ENCODE measurements around the gene PKNOX2.

PKNOX2 gene

DNA sequence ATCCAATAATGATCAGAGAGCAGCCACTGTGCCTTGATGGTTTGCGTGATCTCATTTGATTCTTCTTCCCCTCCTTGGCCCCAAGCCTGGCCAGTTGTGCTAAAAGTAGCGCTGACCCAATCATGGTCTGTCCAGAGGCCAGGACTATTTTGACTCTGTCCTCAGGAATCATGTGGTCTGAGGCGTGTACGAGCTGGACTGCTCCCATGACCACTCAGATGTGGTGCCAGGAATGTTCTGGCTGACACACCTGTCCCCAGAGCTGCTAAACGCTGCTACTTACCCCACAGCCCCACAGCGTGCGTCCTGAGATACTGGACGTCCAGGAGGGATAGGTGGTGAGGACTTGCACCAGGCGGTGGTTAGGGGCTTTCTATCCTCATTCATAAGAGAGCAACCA lies 261.1 kb downstream of the PKNOX2 start:
- DNase-seq, result no peak

DNA sequence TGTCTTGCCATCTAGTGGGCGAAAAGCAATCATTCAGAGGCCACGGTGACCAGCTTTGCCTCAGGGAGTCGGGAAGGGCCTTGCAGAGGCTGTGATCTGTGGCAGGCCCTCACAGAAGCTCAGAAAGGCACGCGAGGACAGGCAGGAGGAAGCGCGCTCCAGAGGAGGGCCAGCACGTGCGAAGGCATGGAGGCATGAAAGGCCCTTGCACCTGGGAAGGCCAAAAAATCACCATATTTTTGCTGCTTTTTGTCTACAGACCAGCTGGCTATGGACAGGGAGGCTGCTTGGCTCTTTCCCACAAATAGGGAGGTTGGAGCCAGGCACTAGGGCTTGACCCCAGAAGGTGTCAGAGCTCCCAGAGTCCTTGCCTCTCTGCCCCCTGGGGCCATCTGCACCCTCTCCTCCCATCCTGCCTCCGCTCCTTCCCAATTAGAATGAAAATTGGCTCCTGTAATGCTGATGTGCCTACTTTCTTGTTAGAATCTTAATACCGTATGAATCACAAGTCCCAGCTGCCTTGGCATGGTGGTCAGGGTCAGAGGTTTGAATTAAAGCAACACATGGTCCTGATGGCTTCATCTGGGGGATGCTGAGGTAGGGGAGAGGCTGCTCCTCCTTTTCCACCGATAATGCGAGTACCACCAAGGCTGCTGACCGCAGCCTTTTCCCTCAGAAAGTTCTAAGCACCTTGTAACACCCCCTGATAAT lies 262.4 kb downstream of the PKNOX2 start:
- DNase-seq, result no peak

DNA sequence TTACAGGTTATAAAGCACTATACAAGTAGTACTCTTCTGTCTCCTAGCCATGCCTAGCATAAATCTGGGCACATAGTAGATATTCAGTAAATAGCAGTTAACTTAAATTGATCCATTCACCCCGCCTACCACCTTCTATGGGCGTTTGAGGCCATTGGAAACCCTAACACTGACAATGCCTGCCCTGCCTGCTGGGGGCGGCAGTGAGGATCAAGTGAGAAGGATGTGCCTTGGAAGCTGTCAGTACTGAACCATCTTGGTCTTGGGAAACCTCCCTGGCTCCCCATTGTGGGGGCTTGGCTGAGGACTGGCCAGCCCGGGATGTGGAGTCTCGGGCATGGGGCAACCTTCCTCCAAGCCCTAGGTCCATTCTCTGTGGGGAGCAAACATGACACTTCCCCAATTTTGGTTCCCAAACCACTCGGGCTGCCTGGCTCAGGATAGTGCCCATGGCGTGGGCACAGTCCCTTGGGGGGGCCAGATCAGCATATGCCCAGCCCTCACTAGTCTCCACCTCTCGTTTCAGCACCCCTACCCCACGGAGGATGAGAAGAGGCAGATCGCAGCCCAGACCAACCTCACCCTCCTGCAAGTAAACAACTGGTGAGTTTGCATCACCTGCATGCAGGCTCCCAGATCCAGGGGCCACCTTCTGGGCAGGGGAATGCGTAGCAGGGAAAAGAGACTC lies 264.1 kb downstream of the PKNOX2 start:
- DNase-seq, result no peak

DNA sequence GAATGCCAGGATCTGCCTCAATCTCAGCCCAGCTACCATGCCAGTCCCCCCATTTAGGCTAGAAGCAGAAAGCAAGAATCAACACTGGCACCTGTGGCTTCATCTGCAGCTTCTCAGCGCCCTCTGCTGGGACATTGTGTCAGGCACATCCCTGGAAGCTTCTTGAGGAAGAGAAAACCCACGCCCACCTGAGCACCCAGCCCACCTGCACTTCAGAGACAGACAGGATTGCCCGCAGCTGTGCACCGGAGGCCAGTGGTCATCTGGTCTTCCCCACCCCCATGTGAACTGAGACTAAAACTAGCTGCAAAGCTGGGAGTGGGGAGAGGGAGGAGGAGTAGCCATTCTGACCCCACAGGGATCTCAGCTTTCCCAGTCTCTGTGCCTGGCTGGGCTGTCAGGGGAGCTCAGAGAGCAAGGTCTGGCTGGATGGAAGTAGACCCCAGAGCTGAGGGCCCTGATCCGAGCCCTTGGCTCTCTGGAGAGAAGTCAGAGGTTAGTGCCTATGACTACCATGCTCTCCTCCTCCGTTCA lies 264.7 kb downstream of the PKNOX2 start:
- peak; percentile 12 to 43 for DNase-seq

DNA sequence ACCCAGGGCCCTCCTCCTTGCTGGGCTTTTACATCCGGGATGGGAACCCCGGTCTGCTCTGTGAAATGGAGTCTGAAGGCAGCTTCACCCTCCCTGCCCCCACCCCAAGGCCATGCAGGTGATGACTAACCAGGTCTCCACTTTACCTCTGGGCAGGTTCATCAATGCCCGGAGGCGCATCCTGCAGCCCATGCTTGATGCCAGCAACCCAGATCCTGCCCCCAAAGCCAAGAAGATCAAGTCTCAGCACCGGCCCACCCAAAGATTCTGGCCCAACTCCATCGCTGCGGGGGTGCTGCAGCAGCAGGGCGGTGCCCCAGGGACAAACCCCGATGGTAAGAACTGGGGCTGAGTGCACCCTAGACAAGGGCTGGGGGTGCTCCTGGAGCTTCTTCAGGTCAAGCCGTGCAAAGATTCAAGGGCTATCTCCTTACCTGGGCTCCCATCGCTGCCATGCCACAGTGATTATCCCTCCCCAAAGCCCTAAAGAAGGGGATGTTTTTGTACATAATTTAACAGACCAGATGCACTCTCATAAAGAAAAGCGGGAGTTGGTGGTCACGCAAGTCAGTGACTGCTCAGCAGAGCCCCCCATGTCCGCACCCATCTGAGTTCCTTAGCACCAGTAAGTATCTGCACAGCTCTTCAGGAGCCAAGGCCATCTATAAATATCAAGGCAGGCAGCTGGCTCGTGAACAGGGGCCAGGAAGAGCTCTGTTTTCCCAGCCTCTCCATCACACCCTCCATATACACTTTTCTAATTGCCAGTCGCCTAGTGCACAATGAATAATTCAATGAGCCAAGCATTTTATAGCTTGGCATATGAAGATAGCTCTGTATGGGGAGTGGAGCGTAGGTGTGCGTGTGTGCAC lies 265.5 kb downstream of the PKNOX2 start:
- no peak for DNase-seq

DNA sequence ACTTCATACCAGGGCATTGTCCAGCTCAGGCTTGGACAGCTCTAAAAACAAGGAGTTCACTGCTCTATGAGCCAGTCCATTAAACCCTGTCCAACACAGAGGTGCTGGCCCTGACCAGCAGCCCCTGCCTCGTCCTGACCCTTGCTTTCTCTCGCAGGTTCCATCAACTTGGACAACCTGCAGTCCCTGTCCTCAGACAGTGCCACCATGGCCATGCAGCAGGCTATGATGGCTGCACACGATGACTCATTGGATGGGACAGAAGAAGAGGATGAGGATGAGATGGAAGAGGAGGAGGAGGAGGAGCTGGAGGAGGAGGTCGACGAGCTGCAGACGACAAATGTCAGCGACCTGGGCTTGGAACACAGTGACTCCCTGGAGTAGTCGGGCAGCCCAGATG lies 266.5 kb downstream of the PKNOX2 start:
- no peak for DNase-seq

DNA sequence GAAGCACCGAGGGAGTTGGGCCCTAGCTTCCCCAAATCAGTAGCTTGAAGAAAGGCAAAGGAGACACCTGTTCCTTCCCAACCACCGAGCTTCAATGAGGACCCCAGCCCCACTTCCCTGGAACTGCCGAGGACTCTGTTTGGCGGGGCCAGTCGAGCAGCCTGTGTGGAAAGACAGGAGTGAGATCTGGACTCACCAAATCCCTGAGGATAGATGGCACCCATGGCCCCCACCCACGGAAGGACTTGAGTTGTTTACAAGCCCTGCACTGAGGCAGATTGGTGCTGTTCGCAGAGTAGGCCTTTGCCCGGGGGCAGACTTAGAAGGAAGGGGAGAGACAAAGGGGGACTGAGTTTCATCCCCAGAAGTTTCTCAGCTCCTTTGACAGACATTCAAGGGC lies 266.9 kb downstream of the PKNOX2 start:
- DNase-seq, result no peak

DNA sequence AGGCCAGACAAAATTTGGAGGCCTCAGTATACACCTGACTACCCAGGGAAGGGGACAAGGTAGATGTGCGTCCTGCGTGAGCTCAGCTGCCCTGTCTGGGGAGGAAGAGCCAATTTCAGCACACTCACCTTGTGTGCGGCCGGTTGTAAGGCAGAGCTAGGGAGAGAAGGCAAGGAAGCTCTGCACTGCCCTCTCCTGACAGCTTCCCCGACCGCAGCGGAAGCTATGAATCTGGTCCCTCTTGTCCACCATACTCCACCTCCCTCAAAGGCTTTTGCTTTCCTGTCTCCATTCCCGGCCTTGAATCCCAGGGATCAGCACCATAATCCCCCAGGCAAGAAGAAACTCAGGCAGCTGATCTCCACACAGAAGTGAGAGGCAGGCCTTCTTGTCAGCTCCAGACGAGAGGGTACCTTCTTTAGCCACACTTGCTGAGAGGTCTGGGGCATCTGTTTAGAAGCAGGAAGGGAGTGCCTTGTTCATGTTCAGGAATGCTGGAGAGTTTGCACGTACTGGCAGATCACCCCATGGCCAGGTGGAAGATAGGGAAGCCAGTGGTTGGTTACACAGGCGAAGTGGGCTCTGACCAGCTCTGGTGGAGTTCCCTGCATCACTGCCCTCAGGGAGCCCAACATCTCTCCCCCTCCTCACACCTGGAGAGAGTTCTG lies 269.0 kb downstream of the PKNOX2 start:
- peak in 1 of 2 experiments; percentile 23 for DNase-seq

DNA sequence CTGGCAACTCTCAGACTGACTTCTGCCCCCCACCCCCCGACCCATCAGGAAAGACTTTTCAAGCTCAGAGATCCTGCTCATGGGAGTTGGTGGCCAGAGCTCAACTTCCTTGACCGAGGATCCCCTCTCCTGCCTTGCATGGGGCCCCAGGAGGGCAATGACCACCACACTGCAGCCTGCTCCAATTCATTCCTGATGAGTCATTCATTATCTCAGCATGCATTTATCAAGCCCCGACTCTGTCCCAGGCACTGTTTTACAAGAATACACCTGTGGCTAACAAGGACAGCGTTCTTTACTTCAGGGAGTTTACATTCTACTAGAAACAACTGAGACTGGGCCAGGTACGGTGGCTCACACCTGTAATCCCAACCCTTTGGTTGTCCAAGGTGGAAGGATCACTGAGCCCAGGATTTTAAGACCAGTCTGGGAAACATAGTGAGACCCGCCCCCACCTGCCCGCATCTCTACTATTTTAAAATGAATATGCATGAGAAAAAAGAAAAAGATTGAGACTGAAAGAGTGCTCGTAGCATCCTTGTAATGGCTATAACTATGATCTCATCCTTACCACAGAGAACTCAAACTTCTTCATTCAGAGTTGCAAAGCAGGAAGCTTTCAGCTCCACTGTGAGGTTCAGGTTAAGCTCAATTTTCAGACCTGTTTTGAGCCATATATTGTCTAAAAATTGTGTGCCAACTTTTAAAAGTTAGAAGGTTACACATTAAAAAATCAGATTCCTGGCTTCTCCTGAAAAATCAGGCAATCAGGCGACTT lies 271.1 kb downstream of the PKNOX2 start:
- no peak for DNase-seq

DNA sequence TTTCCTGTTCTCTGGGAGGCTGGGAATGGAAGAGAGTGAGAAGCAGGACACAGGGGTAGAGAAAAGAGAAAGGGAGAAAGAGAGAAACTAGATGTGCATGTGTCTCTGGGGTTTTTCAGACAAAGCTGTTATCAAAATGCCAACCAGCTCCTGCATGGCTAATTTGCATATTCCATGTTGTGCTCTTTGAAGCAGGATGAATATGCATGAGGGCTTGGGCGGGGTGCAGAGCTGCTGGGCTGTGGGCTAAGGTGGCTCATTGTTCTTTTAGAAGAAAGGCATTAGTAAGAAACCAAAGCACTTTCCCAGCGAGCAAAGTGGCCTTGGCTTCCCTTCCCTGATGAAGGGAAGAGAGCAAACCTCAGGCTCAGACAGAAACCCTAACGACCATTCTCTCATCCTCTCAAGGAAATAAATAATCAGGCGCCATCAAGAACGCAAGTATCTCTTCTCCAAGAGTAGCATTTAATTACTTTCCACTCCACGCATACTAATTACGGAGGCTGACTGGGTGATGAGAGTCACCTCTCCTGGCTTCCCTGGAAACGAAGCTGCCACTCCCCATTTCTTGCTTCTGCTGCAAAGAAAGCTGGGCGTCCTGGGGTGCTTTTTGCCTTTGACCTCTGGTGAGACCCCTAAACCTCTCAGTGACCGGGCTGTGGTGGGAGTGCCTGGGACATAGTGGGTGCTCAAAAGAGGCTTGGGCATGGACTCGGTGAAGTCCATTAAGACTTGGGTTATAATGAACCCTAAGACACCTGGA lies 277.3 kb downstream of the PKNOX2 start:
- no peak for DNase-seq

DNA sequence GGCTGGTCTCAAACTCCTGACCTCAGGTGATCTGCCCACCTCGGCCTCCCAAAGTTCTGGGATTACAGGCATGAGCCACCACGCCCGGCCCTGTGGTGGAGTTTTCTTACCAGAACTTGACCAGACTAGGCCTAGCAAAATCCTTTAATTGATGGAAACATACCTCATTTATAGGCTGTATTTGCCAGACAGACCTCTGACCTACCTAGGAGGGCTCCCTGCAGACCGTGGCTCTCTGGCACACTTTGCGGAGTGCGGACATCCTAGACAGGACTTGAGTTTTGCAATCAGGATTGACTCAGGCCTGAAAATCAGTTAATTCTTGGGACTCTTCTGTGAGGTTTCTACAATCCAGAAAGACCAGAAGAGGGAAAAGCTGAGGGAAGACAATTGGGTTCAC lies 278.4 kb downstream of the PKNOX2 start:
- no peak for DNase-seq

DNA sequence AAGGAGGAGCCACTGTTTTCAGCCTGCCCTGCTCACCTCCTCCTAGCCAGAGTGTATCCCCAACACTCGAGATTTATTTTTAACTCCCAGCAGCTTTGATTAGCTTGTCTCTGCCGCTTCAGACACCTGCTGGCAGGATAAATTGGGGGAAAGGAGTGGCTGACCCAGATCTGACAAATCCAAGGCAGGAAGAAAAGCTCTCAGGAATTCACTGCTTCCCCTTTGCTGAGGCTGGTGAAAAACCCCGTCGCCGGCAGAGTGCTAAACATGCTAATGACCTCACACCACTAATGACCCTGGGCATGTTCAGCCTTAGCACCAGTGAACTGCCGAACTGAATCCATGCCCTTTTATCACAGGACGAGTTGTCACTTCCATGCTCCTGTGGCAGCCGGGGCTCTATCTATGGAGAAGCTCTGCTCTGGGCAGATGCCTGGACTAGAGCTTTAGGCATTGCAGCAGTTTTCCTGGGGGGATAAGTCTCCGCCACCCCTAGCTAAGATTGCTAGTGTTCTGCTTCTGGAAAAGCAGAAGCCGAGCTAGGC lies 279.3 kb downstream of the PKNOX2 start:
- DNase-seq, result no peak

DNA sequence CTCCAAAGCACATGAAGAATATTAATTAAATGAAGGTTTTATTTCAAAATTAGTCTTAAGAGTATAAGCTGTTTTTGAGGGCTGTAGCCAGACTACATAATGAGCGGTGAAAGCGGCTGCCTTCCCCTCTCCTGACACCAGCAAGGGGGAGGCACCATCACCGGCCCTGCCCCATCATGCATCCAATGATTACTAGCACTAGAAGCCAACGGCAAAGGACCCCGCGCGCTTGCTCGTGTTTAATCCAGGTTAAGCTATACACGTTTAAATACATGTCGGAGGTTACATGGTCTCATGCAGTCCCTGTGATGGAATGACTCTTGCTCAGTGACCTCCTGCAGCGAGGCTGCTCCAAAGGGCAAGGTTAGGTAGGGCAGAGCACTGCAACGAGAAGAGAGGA lies 281.2 kb downstream of the PKNOX2 start:
- DNase-seq, result no peak

DNA sequence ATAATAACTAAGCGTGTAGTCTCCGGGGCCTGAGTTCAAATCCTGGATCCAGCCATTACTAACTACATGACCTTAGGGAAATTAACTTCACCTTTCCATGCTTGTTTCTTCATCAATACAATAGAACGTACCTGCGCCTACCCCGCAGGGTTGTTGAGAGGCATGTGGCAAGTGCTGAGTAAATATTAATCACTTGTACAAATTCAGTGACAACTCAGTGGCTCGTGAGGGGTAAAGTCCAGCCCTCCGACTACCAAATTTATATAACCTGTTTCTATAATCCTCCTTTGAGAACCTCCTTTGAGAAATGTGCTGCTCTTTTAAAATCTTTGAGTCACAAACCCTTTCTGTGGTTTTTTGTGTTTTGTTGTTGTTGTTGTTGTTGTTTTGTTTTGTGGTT lies 281.7 kb downstream of the PKNOX2 start:
- no peak for DNase-seq

DNA sequence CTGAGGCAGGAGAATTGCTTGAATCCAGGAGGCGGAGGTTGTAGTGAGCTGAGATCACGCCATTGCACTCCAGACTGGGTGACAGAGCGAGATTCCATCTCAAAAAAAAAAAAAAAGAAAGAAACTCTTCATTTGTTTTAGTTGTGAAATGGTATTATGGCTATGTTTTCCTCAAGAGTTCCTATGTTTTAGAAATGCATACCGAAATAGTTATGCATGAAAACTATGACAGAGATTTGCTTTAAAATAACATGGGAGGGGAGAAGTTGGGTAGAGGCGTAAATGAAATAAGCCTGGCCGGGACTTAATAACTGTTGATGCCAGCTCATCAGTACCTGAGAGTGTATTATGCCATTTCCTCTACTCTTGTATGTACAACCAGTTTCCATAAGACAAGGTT lies 283.2 kb downstream of the PKNOX2 start:
- DNase-seq, result no peak

DNA sequence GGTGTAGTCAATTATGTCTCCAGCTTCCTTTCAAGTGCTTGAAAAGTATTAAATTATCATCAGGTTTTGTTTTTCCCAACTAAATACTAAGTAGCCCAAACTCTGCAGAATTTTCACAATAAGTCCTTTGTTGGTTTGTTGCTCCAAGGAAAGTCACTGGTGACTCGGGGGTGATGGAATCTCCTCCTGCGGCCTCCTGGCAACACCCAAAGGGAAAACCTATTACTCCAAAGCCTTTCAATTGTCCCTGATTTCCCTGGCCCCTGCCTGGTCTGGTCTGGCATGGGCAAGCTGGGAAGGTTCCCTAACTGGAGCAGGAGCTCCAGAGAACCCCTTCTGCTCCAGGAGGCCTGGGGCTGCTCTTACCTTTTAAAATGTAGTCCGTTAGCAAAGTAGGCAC lies 283.6 kb downstream of the PKNOX2 start:
- no peak for DNase-seq

DNA sequence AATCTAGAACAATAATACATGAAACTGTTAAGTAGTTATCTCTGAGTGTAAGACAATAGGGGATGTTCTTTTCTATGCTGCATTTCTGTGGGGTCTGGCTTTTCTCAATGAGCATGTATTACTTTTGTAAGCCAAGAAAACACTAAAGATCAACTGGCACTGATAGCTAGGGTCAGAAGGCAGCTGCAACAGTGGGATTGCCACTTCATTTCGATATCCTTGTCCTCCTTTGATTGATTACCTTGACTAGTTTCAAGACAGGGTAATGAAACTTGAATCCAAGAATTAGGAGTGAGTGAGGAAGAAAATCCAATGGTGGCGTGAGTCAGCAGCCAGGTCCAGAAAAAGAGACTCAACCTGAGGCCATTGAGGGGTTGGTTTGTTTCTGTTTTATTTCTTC lies 285.0 kb downstream of the PKNOX2 start:
- DNase-seq, result no peak

DNA sequence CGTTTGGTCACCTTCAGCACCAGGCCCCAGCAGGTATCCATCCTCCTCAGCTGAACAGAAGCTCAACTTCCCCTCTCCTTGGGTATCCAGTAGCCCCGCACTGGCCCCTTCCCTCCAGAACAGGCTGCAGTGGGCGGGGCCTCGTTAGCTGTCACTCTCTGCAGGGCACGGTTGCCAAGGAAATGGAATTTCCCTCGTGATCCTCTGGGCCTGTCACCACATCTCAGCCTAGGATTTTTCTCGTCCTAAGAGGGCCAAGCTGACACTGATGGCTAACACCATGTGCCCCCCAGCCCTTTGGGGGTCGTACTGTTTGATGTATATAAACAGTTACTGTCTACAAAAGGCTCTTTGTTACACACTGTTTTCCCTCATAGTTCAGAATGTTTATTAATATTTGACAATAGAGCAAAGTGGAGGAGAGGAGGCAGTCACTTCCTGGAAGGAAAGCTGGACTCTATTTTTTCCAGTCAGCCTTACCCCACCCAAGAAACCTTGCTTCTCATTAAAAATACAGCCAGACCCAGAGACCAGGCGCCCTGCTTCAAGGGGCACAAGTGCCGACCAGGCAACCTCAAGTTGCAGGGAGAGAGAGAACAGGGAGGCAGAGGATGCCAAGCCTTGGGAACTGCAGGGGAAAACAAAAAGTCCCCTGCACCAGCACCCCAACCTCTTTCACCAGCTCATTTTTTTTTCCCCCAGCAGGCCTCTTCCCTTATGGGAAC lies 287.0 kb downstream of the PKNOX2 start:
- peak in 1 of 2 experiments; percentile 22 for DNase-seq

DNA sequence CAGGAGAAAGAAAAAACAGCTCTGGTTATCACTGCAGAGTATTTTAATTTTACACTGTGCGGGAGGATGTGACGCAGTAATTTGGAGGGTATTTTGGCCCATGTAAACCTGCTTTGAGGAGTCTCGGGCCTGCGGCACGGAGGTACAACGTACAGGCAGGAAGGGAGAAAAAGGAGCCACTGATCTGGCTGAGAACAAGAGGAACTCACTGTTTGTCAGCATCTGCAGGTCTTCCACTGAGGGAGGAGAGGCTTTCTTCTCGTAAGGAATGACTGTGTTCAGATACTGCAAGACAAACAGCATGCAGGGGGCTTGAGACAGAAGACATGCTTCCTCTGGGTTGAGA lies 287.5 kb downstream of the PKNOX2 start:
- no peak for DNase-seq

DNA sequence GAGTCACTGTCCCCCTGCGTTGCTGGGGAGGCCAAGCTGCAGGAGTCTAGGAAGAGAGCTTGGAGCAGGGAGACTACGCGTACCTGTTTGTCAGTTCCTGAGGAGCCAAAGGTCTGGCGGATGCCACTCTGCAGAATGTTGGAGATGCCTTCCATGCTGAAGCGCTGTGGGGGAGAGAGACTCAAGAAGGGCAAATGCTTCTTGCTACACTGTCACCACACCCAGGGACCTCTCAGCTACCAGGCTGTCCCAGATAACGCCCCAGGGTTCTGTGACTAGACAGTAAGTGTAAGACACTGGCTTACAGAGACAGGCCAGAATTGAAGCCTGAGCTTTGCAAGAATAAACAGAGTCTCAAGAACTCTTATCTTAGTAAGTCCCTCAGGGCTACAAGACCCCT lies 289.5 kb downstream of the PKNOX2 start:
- DNase-seq, result no peak

Data from NCI-H446 (cell line).